Non-pigmented ciliary epithelial cell (primary cell): Measurements from ENCODE around the gene BHLHE40.
"Not testable (repeated sequence)": the region's sequence is repeated elsewhere in the genome, so short reads cannot be mapped to it uniquely, and the experiment has no call there.

Experiments
- DNase-seq: peaks from one replicate; pipeline ENCODE4 v3.0.0-alpha.2; 2010; ENCODE audit warnings: low read depth

Gene BHLHE40

DNA sequence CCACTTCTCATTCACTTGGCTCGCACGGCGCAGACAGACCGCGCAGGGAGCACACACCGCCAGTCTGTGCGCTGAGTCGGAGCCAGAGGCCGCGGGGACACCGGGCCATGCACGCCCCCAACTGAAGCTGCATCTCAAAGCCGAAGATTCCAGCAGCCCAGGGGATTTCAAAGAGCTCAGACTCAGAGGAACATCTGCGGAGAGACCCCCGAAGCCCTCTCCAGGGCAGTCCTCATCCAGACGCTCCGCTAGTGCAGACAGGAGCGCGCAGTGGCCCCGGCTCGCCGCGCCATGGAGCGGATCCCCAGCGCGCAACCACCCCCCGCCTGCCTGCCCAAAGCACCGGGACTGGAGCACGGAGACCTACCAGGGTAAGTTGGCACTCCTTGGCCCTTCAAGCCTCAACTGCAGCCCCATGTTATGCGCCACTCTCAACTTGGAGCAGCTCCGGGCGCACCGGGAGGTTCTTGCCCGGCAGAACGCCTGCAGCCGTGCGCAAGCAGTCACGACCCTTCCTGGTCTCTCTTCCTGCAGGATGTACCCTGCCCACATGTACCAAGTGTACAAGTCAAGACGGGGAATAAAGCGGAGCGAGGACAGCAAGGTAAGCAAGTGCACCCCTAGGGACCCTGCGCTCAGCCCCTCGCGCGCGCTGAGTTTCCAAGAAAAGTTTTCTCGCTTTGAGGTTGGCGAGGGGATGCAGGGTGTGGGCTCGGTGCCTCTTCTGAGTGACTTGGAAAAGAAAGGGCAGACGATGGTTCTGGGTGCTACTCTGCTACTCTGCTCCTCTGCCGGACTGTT lies at the start of gene BHLHE40:
Gene BHLHE40 (plus strand): TSS at position 10 of the 801 bp plus-strand sequence. CDS start 282 bp downstream, at position 292.
- DNase-seq, result no peak

DNA sequence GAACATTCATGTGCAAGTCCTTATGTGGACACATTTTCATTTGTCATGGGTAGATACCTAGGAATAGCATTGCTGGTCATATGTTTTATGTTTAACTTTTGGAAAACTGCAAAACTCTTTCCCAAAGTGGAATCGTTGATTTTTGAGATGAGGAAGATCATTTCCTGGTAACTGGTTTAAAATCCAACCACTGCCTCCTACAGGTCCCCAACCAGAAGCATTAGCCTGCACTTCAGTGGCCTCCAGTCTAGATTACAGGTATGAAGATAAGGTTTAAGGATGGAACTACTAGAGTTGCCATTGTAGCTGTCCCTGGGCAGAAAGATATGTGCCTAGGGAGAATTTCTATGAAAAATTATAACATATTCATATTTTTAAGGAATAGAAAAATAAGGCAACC lies 48.7 kb upstream of the BHLHE40 start:
- DNase-seq, result no peak

DNA sequence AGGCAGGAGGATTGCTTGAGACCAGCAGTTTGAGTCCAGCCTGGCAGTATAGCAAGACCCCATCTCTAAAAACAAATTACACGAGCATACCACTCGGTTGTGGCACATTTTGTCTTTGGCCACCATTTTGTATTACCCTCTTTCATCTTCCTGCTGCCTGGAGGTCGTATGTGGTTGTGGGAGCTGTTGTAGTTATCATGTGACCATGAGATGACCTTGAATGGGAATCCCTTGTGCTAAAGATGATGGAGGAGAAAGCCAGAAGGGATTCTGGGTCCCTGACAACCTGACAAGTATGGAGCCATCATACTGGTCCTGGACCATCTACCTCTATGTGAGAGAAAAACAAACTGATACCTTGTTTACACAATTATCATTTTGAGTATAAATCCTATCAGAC lies 45.2 kb upstream of the BHLHE40 start:
- DNase-seq, result no peak

DNA sequence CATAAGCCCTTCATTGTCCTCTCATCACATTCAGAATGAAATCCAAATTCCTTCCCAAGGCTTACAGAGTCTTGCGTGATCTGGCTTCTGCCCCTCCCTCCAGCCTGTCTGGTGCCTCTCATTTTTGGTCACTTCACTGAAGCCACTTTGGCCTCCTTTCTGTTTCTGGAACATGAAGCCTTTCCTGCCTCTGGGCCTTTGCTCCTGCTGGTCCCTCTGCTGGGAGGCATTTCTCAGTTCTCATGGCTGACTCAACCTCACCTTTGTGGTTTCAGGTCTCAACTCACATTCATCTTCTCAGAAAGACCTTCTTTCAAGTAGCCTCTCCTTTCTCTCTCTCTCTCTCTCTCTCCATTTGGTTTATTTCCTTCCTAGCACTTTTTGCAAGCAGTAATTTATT lies 43.9 kb upstream of the BHLHE40 start:
- no peak for DNase-seq

DNA sequence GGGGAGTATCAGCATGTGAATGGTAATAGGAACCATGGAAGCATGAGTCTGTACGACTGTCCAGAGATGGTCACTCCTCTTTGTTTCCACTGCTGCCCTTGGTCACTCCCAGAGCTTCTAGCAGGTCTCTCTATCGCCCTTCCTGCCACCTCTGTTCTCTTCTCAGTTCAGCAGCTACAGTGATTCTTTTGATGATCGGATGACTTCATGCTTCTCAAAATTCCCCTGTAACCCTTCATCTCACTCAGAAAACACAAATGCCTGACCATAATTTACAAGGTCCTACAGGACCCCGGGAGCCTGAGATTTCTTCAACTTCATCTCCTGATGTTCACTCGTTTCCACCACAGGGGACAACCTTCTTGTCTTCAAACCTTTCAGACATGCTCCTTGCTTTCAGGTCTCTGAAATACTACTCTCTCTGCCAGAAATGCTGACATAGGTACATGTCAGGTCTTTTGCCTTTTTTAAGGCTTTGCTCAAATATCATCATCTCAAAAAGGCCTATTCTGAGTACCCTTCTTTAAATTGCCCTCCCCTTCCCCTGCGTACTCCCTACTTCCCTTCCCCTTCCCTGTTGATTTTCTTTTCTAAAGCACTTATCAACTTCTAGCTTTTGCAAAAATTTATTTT lies 42.1 kb upstream of the BHLHE40 start:
- no peak for DNase-seq

DNA sequence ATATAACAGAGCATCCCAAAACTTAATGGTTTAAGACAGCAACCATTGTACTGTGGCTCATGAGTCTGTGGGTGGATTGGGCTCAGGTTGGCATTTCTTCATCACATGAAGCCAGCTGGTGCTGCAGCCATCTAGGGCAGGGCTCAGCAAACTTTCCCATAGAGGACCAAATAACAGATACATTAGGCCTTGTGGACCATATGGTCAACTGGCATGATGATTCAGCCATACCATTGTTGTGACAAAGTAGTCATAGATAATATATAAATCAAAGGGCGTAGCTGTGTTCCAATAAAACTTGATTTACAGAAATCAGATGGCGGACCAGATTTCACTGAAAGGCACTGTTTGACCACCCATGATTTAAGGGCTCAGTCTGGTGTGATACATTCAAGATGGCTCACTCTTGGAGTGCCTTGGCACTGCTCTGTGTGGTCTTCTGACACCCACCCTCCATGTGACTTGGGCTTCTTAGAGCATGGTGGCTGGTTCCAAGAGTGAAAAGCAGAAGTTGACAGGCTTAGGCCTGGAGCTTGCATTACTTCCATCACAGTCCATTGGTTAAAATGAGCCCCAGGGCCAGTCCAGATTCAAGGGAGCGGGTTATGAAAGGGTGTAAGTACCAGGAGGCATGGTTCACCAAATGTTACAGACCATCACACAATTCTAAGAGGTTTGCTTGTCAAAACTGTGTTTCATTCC lies 40.8 kb upstream of the BHLHE40 start:
- no peak for DNase-seq

DNA sequence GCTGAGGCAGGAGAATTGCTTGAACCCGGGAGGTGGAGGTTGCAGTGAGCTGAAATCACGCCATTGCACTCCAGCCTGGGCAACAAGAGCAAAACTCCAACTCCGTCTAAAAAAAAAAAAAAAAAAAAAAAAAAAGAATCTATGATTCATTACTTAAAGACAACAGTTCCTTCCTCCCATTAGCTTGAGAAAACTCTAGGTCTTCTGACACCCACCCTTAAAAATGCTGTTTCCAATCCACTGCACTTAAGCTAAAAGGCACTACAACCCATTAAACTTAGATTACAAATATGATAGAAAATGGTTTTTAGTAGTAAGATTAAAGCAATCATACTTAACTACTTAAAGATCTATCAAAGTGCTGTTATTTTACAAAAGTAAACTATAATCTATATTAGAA lies 40.0 kb upstream of the BHLHE40 start:
- DNase-seq, result peak; percentile 15

DNA sequence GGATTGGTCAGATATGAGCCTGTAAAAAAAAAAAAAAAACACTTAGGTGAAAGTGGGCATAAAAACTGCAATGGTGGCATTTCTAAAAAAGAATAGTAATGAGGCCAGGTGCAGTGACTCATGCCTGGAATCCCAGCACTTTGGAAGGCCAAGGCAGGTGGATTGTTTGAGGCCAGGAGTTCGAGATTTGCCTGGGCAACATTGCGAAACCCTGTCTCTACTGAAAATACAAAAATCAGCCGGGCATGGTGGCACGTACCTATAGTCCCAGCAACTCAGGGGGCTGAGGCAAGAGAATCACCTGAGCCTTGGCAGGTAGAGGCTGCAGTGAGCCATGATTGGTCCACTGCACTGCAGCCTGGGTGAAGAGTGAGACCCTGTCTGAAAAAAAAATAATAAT lies 38.3 kb upstream of the BHLHE40 start:
- DNase-seq, result no peak

DNA sequence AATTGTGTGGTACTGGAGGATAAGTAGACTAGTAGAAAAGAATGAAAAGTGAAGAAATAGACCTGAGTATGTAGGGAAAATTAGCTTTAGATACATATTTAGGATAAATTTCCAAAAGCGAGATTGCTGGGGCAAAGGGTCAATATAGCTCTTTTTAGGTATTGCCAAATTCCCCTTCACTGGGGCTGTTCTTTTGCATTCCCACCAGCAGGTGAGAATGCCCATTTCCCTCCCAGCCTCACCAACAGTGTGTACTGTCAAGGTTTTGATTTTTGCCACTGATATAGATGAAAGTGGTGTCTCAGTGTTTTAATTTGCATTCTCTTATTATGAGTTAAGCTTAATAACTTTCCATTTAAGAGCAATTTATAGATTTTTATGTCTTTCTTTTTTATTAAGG lies 35.7 kb upstream of the BHLHE40 start:
- no peak for DNase-seq

DNA sequence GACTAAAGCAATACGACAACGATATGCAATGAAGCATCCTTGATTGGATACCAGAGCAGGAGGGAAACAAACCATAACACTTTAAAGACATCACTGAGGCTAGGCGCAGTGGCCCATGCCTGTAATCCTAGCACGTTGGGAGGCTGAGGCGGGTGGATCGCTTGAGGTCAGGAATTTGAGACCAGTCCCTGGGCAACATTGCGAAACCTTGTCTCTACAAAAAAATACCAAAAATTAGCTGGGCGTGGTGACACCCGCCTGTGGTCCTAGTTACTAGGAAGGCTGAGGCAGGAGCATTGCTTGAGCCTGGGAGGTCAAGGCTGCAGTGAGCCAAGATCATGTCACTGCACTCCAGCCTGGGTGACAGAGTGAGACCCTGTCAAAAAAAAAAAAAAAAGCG lies 33.9 kb upstream of the BHLHE40 start:
- DNase-seq, result no peak

DNA sequence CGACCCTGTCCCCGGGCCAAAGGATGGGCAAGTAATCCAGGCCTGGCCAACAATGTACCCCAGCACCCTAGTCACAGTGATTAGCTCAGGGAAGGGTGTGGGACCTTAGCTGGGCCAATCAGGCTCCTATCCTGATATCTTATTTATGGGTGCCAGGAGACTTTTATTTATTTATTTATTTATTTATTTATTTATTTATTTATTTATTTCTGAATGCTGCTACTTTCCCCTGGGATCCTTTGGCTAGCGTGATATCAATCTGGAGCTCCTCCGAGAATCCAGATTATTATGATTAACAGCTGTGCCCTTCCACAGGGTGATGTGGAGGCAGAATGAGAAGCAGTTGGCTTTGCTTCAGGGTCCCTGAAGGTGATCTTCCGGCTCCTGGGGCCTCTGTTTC lies 32.2 kb upstream of the BHLHE40 start:
- DNase-seq, result no peak

DNA sequence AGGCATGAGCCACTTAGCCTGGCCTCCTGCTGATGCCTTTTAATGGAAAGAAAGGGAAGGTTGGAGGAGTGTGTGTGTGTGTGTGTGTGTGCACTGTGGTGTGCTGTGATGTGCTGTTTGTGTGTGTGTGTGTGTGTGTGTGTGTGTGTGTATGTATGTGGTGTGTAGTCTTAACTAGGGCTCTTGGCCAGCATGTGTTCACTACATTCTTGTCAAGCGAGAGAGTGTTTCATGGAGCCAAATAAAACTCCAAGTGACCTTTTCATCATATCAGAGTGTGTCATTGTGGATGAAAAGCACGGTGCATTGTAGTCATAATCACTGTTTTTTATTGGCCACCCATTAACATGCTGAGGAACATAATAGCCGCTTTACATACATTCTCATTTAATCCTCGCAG lies 30.8 kb upstream of the BHLHE40 start:
- peak; percentile 4 for DNase-seq

DNA sequence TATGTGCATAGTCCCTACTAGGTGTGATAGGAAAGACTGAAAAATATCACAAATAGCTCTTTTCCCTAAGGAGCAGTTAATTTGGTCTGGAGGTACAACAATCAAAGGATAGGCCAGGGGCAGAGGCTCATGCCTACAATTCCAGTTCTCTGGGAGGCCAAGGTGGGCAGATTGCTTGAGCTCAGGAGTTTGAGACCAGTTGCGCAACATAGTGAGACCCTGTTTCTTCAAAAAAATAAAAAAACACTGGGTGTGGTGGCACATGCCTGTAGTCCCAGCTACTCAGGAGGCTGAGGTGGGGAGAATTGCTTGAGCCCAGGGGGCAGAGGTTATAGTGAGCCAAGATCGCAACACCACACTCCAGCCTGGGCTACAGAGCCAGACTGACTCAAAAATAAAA lies 30.2 kb upstream of the BHLHE40 start:
- no peak for DNase-seq

DNA sequence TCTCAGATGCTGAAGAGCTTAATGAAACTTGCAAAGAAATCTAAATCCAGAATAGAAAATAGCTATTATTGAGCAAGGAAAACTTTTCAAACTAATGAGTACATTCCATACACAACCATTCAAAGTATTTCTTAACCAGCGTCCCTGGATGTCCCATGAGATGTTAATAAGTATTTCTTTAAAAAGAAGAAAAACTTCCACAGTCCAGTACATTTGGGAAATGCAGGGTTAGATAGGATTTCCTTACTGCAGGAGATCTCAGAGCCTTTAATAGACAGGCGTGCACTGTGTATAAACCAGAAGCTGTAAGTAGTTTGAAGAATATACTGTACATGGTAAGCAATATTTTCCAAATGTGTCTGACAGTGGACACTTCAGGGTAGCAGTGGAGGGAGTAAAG lies 29.6 kb upstream of the BHLHE40 start:
- DNase-seq, result no peak

DNA sequence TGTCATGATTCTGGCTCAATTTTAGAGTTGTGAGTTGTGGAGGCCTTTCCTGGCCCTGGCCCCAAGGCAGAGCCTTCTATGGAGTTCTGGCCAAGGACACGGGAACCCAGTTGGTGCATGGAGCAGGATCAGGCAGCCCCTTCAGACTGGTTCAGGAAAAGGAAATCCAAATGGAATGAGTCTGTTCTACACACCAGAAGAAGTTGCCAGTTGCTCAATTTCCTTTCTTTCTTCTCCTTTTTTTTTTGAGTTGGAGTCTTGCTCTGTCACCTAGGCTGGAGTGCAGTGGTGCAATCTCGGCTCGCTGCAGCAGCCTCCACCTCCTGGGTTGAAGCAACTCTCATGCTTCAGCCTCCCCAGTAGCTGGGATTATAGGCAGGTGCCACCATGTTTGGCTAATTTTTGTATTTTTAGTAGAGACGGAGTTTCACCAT lies 28.9 kb upstream of the BHLHE40 start:
- DNase-seq, result no peak

DNA sequence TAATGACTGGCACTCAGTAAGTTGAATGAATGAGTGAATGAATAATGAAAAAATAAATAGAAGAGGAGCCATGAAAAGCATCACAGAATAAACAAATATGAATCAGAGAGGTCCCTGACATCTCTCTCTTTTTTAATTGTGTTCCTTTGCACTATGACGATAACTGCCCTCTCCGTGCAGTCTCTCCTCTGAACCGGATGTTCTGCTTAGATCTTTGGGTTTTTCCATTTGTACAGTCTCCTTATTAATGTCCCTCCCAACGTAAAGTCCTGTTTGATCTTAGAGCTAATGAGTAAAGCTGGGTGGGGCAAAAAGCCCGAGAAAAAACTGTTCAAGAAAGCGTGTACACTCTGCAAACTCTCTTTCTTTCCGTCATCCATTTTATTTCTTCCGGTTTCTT lies 28.3 kb upstream of the BHLHE40 start:
- no peak for DNase-seq

DNA sequence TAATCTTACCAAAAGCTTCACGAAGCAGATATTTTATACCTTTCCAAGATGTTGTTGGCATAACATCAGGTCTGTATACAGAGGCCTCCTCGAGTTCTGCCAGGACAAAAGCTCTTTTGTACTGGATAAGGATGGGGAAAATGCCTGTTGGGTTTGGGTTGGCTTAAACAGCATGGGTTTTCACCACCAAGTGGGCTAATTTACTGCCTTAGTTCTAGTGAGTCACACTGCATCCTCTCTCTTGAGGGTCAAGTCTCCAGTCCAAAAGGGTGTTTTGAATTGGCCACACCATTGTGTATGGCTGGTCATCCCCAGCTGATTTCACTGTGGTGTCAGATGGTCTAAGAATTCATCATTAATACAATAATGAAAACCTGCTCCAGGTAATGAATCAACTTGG lies 26.1 kb upstream of the BHLHE40 start:
- DNase-seq, result no peak

DNA sequence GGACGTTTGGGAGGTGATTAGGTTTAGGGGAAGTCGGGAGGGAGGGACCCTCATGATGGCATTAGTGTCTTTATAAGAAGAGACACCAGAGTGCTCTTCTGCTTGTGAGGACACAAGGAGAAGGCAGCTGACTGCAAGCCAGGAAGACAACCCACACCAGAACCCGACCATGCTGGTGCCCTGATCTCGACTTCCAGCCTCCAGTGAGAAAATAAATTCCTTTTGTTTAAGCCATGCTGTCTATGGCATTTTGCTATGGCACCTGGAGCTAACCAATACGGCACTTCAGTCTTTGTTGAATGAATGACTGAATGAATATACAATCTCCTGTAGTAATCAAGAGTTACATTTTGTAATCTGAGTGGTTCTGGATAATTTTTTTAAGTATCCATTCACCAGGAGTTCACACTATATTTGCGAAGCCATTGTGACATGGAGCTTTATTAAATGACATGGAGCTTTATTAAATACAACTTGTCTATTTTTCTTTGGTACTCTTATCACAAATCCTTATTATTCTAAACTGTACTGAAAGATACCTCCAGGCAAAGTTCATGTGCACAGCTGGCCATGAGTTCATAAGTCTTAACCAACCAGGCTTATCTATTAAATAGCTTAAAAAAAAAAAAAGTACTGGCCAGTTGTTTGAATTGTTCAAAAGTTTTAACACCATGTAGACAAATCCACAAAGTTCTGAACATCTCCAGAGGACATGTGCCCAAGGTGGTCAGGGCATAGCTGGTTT lies 24.8 kb upstream of the BHLHE40 start:
- DNase-seq, result no peak

DNA sequence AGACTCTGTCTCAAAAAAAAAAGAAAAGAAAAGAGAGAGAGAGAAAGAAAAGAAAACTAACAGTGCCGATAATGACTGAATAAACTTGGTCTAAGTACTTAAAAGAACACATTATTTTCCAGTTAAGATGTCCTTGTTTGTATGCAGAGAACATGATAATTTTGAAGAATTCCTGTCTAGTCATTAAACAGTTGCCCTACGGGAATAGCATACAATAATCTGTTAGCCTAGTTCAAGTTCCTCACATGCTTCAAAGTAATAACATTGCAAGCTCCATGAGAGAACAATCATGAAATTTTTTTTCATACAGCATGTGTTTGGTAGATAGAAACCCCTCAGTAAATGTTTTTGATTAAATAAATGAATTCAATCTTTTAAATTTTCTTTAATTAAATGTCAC lies 23.1 kb upstream of the BHLHE40 start:
- DNase-seq, result no peak

DNA sequence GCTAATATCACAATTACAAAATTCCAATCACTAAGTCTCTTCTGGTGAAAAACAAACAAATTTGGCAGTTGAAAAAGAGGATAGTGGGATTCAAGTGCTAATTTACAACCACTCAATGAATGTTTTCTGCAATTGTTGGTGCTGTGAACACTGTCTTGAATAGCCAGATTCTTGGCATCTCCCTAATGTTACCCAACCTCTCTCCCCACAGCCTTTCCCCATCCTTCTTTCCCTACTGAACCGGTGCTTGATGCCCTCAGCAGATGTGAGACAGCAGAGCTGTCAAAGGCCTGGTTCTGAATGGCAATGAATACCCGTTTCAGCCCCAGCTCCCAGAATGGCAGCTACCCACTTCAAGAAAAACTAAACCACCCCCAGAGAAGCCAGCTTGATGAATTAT lies 22.5 kb upstream of the BHLHE40 start:
- DNase-seq, result no peak

DNA sequence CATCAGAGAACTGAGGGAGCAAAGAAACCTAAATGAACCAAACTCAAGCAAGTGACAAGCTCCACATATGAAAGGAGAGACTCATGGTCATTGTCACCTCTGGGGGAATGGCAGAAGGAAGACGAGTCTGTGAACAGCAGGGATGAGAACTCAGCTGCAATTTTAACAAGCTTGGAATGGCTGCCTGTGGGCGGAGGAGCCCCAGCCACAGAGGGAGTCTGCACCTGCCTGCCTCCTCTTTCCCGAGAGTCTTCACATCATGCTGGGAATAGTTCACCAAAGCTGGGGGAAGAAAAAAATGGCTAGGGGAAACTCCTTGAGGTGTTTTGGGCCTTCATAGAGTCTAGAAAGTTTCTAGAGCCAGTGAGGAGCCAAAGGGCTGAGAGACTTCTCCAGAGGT lies 21.3 kb upstream of the BHLHE40 start:
- no peak for DNase-seq

DNA sequence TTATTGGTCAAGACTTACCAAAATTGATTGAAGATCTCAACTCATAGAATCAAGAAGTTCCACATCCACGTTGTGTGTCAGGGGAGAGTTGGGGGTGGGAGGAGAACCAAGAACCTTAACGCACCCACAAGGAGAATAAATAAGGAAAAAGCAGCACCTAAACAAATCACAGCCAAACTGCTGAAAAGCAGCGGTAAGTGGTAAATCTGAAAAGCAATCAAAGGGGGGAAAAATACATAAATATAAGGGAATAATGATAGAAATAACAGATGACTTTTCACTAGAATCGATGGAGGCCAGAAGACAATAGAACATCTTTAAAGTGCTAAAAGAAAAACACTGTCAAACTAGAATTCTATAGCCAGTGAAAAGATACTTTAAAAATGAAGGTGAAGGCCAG lies 20.1 kb upstream of the BHLHE40 start:
- DNase-seq, result no peak

DNA sequence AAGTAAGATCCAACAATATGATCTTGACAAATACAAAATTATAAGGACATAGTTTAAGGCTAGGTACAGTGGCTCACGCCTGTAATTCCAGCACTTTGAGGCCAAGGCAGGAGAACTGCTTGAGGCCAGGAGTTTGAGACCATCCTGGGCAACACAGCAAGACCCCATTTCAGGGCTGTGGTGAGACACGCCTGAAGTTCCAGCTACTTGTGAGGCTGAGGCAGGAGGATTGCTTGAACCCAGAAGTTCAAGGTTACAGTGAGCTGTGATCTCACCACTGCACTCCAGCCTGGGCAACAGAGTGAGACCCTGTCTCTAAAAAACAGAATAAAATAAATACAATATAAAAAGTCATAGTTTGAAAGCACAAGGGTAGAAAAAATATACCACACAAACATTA lies 17.4 kb upstream of the BHLHE40 start:
- DNase-seq, result not testable (repeated sequence)
